GM13977 (cell line): Measurements from ENCODE around the gene PLBD2.

Experiments used
- DNase-seq: peaks from one replicate; pipeline ENCODE4 v3.0.0; 2012; ENCODE audit warnings: low spot score
- in situ Hi-C: fragments of 300-500 bp; cut with MboI; formaldehyde crosslinking; loops from one replicate; pipeline ENCODE4 v1.12.0; 2022; ENCODE audit warnings: low sequenced_read_pairs, low pct_unique_long_range_greater_than_20kb, mixed read lengths, inconsistent platforms; ENCODE audit not compliant: unreplicated experiment
- TF ChIP-seq, protein P1 (sequence below): IDR thresholded peaks from 2 replicates; pipeline ENCODE4 v1.5.1; 2012; ENCODE audit warnings: mild to moderate bottlenecking, control low read depth; ENCODE audit not compliant: insufficient read depth; ENCODE audit errors: extremely low read depth, missing control alignments

Gene PLBD2

DNA sequence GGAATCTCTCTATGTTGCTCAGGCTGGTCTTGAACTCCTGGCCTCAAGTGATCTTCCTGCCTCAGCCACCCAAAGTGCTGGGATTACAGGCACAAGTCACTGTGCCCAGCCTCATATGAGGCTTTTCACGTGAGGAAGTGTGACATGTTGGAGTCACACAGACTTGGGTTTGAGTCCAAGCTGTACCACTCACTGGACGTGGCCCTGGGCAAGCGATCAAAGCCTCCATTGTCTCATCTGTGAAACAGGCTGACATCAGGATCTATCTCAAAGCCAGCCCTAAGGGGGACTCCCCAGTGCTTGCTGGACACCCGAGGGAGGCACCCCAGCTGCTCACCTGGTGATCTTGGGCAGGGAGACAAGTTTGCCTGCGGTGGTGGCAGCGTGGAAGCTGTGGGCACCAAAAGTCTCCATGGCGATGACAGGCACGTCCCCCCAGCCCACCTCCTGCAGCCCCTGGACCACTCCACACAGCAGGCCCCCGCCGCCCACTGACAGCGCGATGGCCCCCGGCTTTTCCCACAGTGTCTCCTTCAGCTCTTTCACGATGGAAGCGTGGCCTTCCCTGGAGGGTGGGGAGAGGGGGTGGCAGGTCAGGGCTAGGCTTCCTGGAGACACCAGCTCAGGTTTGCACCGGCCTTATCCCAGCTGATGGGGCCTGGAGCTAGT is 38.6 kb downstream of the PLBD2 start:
- in situ Hi-C loops: no loop called here
- TF ChIP-seq, protein P1, sequence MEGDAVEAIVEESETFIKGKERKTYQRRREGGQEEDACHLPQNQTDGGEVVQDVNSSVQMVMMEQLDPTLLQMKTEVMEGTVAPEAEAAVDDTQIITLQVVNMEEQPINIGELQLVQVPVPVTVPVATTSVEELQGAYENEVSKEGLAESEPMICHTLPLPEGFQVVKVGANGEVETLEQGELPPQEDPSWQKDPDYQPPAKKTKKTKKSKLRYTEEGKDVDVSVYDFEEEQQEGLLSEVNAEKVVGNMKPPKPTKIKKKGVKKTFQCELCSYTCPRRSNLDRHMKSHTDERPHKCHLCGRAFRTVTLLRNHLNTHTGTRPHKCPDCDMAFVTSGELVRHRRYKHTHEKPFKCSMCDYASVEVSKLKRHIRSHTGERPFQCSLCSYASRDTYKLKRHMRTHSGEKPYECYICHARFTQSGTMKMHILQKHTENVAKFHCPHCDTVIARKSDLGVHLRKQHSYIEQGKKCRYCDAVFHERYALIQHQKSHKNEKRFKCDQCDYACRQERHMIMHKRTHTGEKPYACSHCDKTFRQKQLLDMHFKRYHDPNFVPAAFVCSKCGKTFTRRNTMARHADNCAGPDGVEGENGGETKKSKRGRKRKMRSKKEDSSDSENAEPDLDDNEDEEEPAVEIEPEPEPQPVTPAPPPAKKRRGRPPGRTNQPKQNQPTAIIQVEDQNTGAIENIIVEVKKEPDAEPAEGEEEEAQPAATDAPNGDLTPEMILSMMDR: no peak
- DNase-seq: no peak

- no peak for DNase-seq
- TF ChIP-seq, protein P1: no peak
- in situ Hi-C loops: no loop called here
Measured at GRCh38 chr12:113397497-113398197, 39.3 kb downstream of the PLBD2 start.

DNA sequence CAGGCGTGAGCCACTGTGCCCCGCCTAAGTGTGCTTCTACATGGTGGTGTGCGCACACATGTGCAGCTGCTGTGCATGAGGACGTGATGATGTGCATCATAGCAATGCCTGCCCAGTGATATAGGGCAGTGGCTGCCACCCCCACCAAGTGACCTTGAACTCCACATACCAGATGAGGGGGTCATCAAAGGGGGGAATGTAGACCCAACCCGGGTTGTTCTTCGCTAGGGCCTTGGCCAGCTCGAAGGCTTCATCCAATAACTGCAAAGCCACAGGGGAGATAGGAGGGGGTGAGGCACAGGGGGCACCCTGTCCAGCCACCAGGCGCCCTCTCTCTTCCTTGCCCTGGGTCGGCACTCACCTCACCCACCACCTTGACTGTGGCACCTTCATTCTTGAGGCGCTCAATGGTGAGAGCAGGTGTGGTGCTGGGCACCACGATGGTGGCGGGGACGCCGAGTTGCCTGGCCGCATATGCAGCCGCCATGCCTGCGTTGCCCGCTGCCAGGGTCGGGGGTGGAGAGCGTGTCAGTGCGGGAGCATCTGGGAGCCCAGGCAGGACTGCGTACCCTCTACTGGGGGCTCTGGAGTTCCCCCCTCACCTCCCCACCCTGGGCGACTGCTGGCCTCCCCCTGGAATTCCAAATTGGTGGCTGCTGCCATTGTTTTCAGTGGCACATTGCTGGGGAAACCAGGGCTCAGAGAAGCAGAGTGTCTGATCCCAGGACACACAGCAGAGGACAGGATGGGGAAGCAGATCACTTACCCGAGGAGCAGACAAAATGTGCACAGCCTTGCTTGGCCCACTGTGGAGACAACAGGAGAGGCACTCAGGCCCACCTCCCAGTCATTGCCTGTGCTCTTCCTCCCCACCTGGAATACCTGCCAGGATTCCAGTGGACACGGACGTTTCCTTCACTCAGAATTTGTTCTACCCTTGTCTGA is 40.2 kb downstream of the PLBD2 start:
- TF ChIP-seq, protein P1: no peak
- in situ Hi-C loops: no loop called here
- no peak for DNase-seq

GRCh38 chr12:113399490-113399889 is 41.1 kb downstream of the PLBD2 start:
- no peak for DNase-seq
- TF ChIP-seq, protein P1: no peak
- in situ Hi-C loops: no loop called here

GRCh38 chr12:113400362-113400761 is 42.0 kb downstream of the PLBD2 start:
- DNase-seq: no peak
- in situ Hi-C loops: loop anchor here (25.0 kb wide), 1 partner anchor 213 kb away; the partner anchor contains the start of genes DDX54 and RITA1
- TF ChIP-seq, protein P1: no peak
